ENCODE results near the gene NTN1.
"Not testable (repeated sequence)": the region's sequence is repeated elsewhere in the genome, so short reads cannot be mapped to it uniquely, and the experiment has no call there.

Gene NTN1

GRCh38 chr17:9090641-9091096, 69.4 kb downstream of the NTN1 start:
- DNase-seq: no peak

GRCh38 chr17:9094193-9094592, 72.9 kb downstream of the NTN1 start:
- no peak for DNase-seq

- no peak for DNase-seq
Observed at GRCh38 chr17:9095390-9095789, 74.1 kb downstream of the NTN1 start.

- DNase-seq: no peak
Observed at GRCh38 chr17:9098242-9098825, 77.0 kb downstream of the NTN1 start.

- DNase-seq: no peak
Observed at GRCh38 chr17:9101356-9101755, 80.0 kb downstream of the NTN1 start.

- DNase-seq: not testable (repeated sequence)
Observed at GRCh38 chr17:9103193-9103592, 81.9 kb downstream of the NTN1 start.

GRCh38 chr17:9104370-9105041, 83.2 kb downstream of the NTN1 start:
- no peak for DNase-seq

GRCh38 chr17:9105068-9105868, 84.0 kb downstream of the NTN1 start:
- no peak for DNase-seq

GRCh38 chr17:9106278-9106677, 85.0 kb downstream of the NTN1 start:
- DNase-seq: not testable (repeated sequence)

- no peak for DNase-seq
Observed at GRCh38 chr17:9107527-9107926, 86.2 kb downstream of the NTN1 start.

GRCh38 chr17:9108146-9108545, 86.8 kb downstream of the NTN1 start:
- DNase-seq: no peak

GRCh38 chr17:9109933-9110332, 88.6 kb downstream of the NTN1 start:
- DNase-seq: no peak

GRCh38 chr17:9110501-9110900, 89.2 kb downstream of the NTN1 start:
- DNase-seq: no peak

- DNase-seq: peak in 1 of 2 donors; percentile 12
Observed at GRCh38 chr17:9115214-9116191, 94.2 kb downstream of the NTN1 start.

- no peak for DNase-seq
Observed at GRCh38 chr17:9116311-9116835, 95.1 kb downstream of the NTN1 start.

- DNase-seq: no peak
Observed at GRCh38 chr17:9116861-9117568, 95.7 kb downstream of the NTN1 start.

GRCh38 chr17:9120471-9120870, 99.2 kb downstream of the NTN1 start:
- no peak for DNase-seq

GRCh38 chr17:9121186-9121820, 100.0 kb downstream of the NTN1 start:
- no peak for DNase-seq

GRCh38 chr17:9123594-9124553, 102.6 kb downstream of the NTN1 start:
- DNase-seq: no peak

- DNase-seq: no peak
Observed at GRCh38 chr17:9124554-9124935, 103.2 kb downstream of the NTN1 start.
